Common myeloid progenitor, CD34-positive (primary cell): ENCODE data around the gene ATP8B1.

Experiments used
- CTCF ChIA-PET: fragments of 350-600 bp; sonication (Branson Sonifier 250); formaldehyde crosslinking; loops from one replicate; lab custom pipeline; 2021; ENCODE audit warnings: antibody characterized with exemption; lab: Charles Lee
- POLR2A ChIA-PET: fragments of 350-600 bp; sonication (Branson Sonifier 250); formaldehyde crosslinking; loops from one replicate; lab custom pipeline; 2021; ENCODE audit warnings: antibody characterized with exemption; lab: Charles Lee
- DNase-seq, 3 donors: peaks; one replicate each; pipeline versions ENCODE4 v3.0.0 to v3.0.0-alpha.2; 2013
- H3K27ac ChIP-seq, 2 experiments: 1 replicate in 1 of 2; 2 replicates in 1 of 2; pipeline ENCODE4 v1.7.0; 2013; ENCODE audit warnings: inconsistent platforms in 2 of 2, low read length in 2 of 2, mild to moderate bottlenecking in 2 of 2, low read depth in 1 of 2, moderate library complexity in 1 of 2; ENCODE audit not compliant: severe bottlenecking in 2 of 2, insufficient read depth in 1 of 2, poor library complexity in 1 of 2
- H3K27me3 ChIP-seq, 5 experiments: replicated peaks in 2 of 5; 1 replicate in 3 of 5; 2 replicates in 2 of 5; pipeline versions ENCODE4 v1.6.1 to v1.7.0; 2013; ENCODE audit warnings: low read length in 4 of 5, mild to moderate bottlenecking in 2 of 5, moderate library complexity in 2 of 5, inconsistent platforms in 1 of 5; ENCODE audit not compliant: insufficient read depth in 5 of 5, control insufficient read depth in 4 of 5
- H3K36me3 ChIP-seq, 4 experiments: 1 replicate in 2 of 4; 2 replicates in 2 of 4; pipeline versions ENCODE4 v1.6.1 to v1.7.0; 2013; ENCODE audit warnings: low read length in 3 of 4, control low read depth in 1 of 4, mild to moderate bottlenecking in 1 of 4; ENCODE audit not compliant: control insufficient read depth in 4 of 4, insufficient read depth in 4 of 4
- H3K4me1 ChIP-seq, 4 experiments: 1 replicate in 3 of 4; 2 replicates in 1 of 4; pipeline versions ENCODE4 v1.6.1 to v1.7.1; 2013; ENCODE audit warnings: low read length in 3 of 4, mild to moderate bottlenecking in 3 of 4, control low read depth in 1 of 4, inconsistent platforms in 1 of 4, moderate library complexity in 1 of 4; ENCODE audit not compliant: control insufficient read depth in 4 of 4, insufficient read depth in 4 of 4; ENCODE audit errors: control extremely low read depth in 1 of 4
- H3K4me3 ChIP-seq, 7 experiments: 1 replicate in 4 of 7; 2 replicates in 3 of 7; pipeline versions ENCODE4 v1.5.1 to v1.7.0; 2013; ENCODE audit warnings: mild to moderate bottlenecking in 7 of 7, low read length in 6 of 7, moderate library complexity in 6 of 7, inconsistent platforms in 2 of 7, low read depth in 2 of 7, control low read depth in 1 of 7; ENCODE audit not compliant: insufficient read depth in 4 of 7, control insufficient read depth in 1 of 7; ENCODE audit errors: extremely low read depth in 1 of 7
- H3K9me3 ChIP-seq, 5 experiments: 1 replicate in 4 of 5; 2 replicates in 1 of 5; pipeline versions ENCODE4 v1.6.1 to v1.7.1; 2013; ENCODE audit warnings: low read length in 4 of 5, mild to moderate bottlenecking in 2 of 5, inconsistent platforms in 1 of 5, low read depth in 1 of 5, moderate library complexity in 1 of 5; ENCODE audit not compliant: control insufficient read depth in 4 of 5, insufficient read depth in 2 of 5; ENCODE audit errors: control extremely low read depth in 1 of 5
- WGBS: methylation state at CpG from one replicate; pipeline ENCODE4 v1.1.5; 2013; ENCODE audit not compliant: insufficient coverage; 5-methylcytosine and 5-hydroxymethylcytosine counted together

The ATP8B1 gene

DNA sequence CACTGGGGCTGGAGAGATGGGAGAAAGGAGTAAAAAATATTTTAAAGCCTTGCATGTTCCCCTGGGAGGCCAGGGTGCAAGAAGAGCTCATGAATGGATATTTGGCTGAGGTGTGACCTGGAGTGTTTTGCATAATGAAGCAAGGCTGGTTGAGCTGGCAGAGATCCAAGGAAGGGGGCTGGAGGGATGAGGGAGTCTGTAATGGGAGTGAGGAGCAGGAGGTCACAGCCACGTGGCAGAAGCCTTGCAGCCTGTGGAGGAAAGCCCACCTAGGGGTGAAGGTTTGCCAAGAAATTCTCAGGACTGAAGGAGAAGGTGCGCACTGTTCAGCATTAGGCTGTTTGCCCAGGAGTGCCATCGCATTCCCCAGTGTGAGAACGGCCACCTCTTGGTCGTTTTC, 40.3 kb upstream of the ATP8B1 start:
- DNase-seq: no peak

DNA sequence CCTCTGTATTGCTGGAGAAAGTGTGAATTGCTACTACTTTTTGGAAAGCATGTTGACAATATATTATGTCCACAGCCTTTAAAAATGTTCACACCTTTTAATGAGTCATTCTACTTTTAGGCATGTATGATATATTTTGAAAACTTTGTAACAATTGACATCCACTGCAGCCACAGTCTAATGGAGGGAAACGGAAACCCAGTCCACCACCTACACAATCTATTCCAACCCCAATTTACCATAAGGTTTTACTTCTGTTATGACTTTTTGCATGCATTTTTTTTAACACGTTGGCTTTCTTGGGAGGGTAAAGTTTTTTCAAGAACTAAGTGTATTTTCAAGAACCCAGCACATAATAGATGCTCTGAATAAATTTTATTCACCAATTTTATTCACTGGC, 38.5 kb upstream of the ATP8B1 start:
- POLR2A ChIA-PET: no interaction called here
- H3K27me3 ChIP-seq: no peaks in the 10 kb centered on the region
- H3K9me3 ChIP-seq: no peaks in the 10 kb centered on the region
- no peak for DNase-seq
- CTCF ChIA-PET: interaction anchor here (1.1 kb wide), 1 partner anchor 9 kb away, joined by 3 read pairs; no protein-coding TSS in a partner anchor
- no peaks in the 10 kb centered on the region for H3K4me1 ChIP-seq
- H3K4me3 ChIP-seq: no peak overlapping the region
- no peaks in the 10 kb centered on the region for H3K36me3 ChIP-seq
- no CpG with 5 or more reads among the region's 2 CpGs for WGBS
- no peak overlapping the region for H3K27ac ChIP-seq

More for the DNA sequence above, 40.3 kb upstream of the ATP8B1 start:
- ChIA-PET CTCF (no interaction called here), POLR2A (no interaction called here)
- no peaks in the 10 kb centered on the region for H3K36me3 ChIP-seq
- H3K4me3 ChIP-seq: no peak overlapping the region
- H3K9me3 ChIP-seq: no peaks in the 10 kb centered on the region
- H3K27ac ChIP-seq: no peak overlapping the region
- no peaks in the 10 kb centered on the region for H3K4me1 ChIP-seq
- H3K27me3 ChIP-seq: no peaks in the 10 kb centered on the region
- 97% methylated on average over 5 of the region's 5 CpGs for WGBS

DNA sequence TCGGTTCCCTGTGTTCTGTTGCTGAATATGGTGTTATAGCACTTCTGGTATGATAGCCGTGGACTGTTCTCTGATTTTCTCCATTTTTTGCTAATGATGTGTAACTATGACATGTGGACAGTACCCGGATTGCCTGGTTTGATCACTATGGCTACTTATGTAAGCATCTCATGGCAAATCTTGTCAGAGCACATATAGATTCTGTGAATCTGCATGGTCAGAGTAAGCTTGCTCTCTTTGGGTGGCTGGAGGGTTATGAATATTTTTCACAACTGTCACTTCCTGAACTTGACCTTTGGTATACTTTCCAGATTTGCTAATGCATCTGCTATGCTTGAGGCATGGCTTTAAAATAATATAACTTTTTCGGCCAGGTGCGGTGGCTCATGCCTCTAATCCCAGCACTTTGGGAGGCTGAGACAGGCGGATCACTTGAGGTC, 36.8 kb upstream of the ATP8B1 start:
- no peak for DNase-seq
- H3K27me3 ChIP-seq: no peaks in the 10 kb centered on the region
- H3K27ac ChIP-seq: no peak overlapping the region
- H3K36me3 ChIP-seq: no peaks in the 10 kb centered on the region
- WGBS: 98% methylated on average over 5 of the region's 6 CpGs
- no peaks in the 10 kb centered on the region for H3K9me3 ChIP-seq
- no peak overlapping the region for H3K4me3 ChIP-seq
- no peaks in the 10 kb centered on the region for H3K4me1 ChIP-seq
- ChIA-PET POLR2A (interaction anchor here (0.6 kb wide), 1 partner anchor 229 kb away, joined by 7 read pairs; no protein-coding TSS in a partner anchor), CTCF (no interaction called here)

- H3K27me3 ChIP-seq: no peaks in the 10 kb centered on the region
- H3K36me3 ChIP-seq: no peaks in the 10 kb centered on the region
- POLR2A ChIA-PET: interaction anchor here (0.6 kb wide), 2 partner anchors 204 to 216 kb away, joined by 3 read pairs; partner anchors contain the start of gene NARS1
- H3K4me1 ChIP-seq: peaks cover 0 to 8% (median 6%) of the 10 kb centered on the region in 4 experiments
- no peak overlapping the region for H3K27ac ChIP-seq
- 96% methylated on average over 9 of the region's 12 CpGs for WGBS
- no peak overlapping the region for H3K4me3 ChIP-seq
- no peak for DNase-seq
- CTCF ChIA-PET: interaction anchor here (1.0 kb wide), 1 partner anchor 11 kb away, joined by 3 read pairs; no protein-coding TSS in a partner anchor
- H3K9me3 ChIP-seq: no peaks in the 10 kb centered on the region
Measured at GRCh38 chr18:57837917-57838548, 34.9 kb upstream of the ATP8B1 start.

DNA sequence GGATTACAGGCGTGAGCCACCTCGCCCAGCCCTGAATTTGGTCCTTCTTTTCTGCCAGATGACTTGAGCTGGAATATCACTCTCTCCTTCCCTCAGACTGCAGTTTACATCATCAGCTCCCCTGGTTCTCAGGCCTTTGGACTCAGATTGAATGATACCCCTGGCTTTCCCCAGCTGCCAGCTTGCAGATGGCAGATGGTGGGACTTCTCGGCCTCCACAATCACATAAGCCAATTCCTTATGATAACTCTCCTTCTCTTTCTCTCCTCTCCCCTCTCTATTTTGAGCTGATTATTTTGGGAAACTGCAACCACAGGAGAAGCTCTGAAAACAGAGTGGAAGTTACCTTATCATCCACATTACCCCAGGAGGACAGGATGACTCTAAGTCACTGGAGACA, 33.4 kb upstream of the ATP8B1 start:
- H3K4me1 ChIP-seq: peaks cover 0 to 13% (median 11%) of the 10 kb centered on the region in 4 experiments
- CTCF ChIA-PET: interaction anchor here (1.6 kb wide), 1 partner anchor 9 kb away, joined by 6 read pairs; no protein-coding TSS in a partner anchor
- no peak overlapping the region for H3K27ac ChIP-seq
- POLR2A ChIA-PET: no interaction called here
- WGBS: 100% methylated on average over 3 of the region's 3 CpGs
- no peaks in the 10 kb centered on the region for H3K27me3 ChIP-seq
- DNase-seq: no peak
- peaks cover 0 to 7% (median 0%) of the 10 kb centered on the region in 5 experiments for H3K9me3 ChIP-seq
- H3K36me3 ChIP-seq: no peaks in the 10 kb centered on the region
- no peak overlapping the region for H3K4me3 ChIP-seq

- H3K27ac ChIP-seq: no peak overlapping the region
- DNase-seq: no peak
- ChIA-PET CTCF (interaction anchor here (1.6 kb wide), 1 partner anchor 10 kb away, joined by 6 read pairs; no protein-coding TSS in a partner anchor), POLR2A (no interaction called here)
- WGBS: 100% methylated on average over 1 of the region's 2 CpGs
- H3K4me1 ChIP-seq: peaks cover 0 to 19% (median 15%) of the 10 kb centered on the region in 4 experiments
- H3K4me3 ChIP-seq: no peak overlapping the region
- H3K27me3 ChIP-seq: no peaks in the 10 kb centered on the region
- peaks cover 0 to 7% (median 0%) of the 10 kb centered on the region in 5 experiments for H3K9me3 ChIP-seq
- no peaks in the 10 kb centered on the region for H3K36me3 ChIP-seq
Measured at GRCh38 chr18:57835904-57836303, 32.8 kb upstream of the ATP8B1 start.

DNA sequence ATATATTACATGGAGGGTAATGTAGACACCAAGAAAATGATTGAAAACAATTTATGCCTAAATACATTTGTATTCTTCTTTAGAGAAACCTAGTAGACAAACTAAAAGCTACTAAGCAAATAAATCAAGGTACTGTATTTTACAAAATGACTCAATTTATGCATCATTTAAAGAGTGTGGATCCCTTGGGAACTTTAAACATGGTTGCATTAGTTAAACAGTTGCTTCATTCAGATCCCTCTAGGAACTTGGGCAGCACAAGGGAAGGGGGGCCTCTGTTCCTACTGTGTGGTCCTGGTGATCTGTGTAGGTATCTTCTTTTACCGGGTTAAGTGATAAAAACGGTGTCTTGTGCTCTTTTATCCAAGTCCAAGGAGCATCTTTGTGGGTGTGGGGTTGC, 31.5 kb upstream of the ATP8B1 start:
- Histone ChIP-seq H3K36me3 (no peaks in the 10 kb centered on the region), H3K27ac (no peak overlapping the region), H3K4me1 (peaks cover 0 to 22% (median 16%) of the 10 kb centered on the region in 4 experiments), H3K27me3 (no peaks in the 10 kb centered on the region), H3K4me3 (no peak overlapping the region), H3K9me3 (peaks cover 0 to 7% (median 0%) of the 10 kb centered on the region in 5 experiments)
- no peak for DNase-seq
- ChIA-PET POLR2A (no interaction called here), CTCF (no interaction called here)
- WGBS: 100% methylated on average over 1 of the region's 2 CpGs
